ENCODE data around the gene HDAC5.

GRCh38 chr17:44102849-44103622 lies 20.4 kb downstream of the HDAC5 start:
- TF ChIP-seq POLR2AphosphoS5 (IDR thresholded peaks at IDR 0.05; ENCODE audit: low read depth): no peak
- TF ChIP-seq CTCF (IDR thresholded peaks at IDR 0.05; ENCODE audit: insufficient read depth, low read length): no peak
